NOMO-1 (cell line): ENCODE results near the gene DAB2.

Experiments used
- DNase-seq, 2 experiments: peaks; one replicate each; lab custom pipeline; 2025; ENCODE audit not compliant: unreplicated experiment in 2 of 2; lab: John Stamatoyannopoulos, UW

Gene DAB2

GRCh38 chr5:39394946-39395345, 29.8 kb downstream of the DAB2 start:
- DNase-seq = no peak

GRCh38 chr5:39390945-39391344, 33.8 kb downstream of the DAB2 start:
- DNase-seq = no peak

GRCh38 chr5:39387293-39387692, 37.5 kb downstream of the DAB2 start:
- no peak for DNase-seq

- DNase-seq = no peak
These were observed 40.5 kb downstream of the DAB2 start for GRCh38 chr5:39384271-39384670.

GRCh38 chr5:39381376-39381775, 43.4 kb downstream of the DAB2 start:
- no peak for DNase-seq

- no peak for DNase-seq
These were observed 45.1 kb downstream of the DAB2 start for GRCh38 chr5:39379693-39380092.

GRCh38 chr5:39377613-39378012, 47.2 kb downstream of the DAB2 start:
- no peak for DNase-seq

- peak; percentile 47 to 87 for DNase-seq
These were observed 48.5 kb downstream of the DAB2 start for GRCh38 chr5:39376293-39376714.

GRCh38 chr5:39373791-39374190, 51.0 kb downstream of the DAB2 start:
- DNase-seq = no peak

GRCh38 chr5:39371367-39371635, 53.5 kb downstream of the DAB2 start:
- no peak for DNase-seq

GRCh38 chr5:39370555-39371366, 54.0 kb downstream of the DAB2 start:
- DNase-seq = no peak

GRCh38 chr5:39369123-39369815, 55.5 kb downstream of the DAB2 start:
- DNase-seq = no peak

- no peak for DNase-seq
These were observed 56.7 kb downstream of the DAB2 start for GRCh38 chr5:39368116-39368515.

- DNase-seq = no peak
These were observed 57.1 kb downstream of the DAB2 start for GRCh38 chr5:39367711-39368110.

GRCh38 chr5:39364367-39364766, 60.4 kb downstream of the DAB2 start, which contains the start of gene C9:
TSS of gene C9 (minus strand) at chr5:39364495. CDS start at chr5:39364464, 31 bp downstream.
- no peak for DNase-seq

- DNase-seq = no peak
These were observed 61.6 kb downstream of the DAB2 start for GRCh38 chr5:39363217-39363616.

GRCh38 chr5:39362646-39363045, 62.1 kb downstream of the DAB2 start:
- DNase-seq = no peak

GRCh38 chr5:39361306-39361705, 63.5 kb downstream of the DAB2 start:
- no peak for DNase-seq

- DNase-seq = peak in 1 of 2 experiments; percentile 29
These were observed 64.2 kb downstream of the DAB2 start for GRCh38 chr5:39360471-39361111.

GRCh38 chr5:39356263-39356662, 68.5 kb downstream of the DAB2 start:
- DNase-seq = no peak

- no peak for DNase-seq
These were observed 69.5 kb downstream of the DAB2 start for GRCh38 chr5:39355324-39355723.
